Esophagus muscularis mucosa (tissue), 4 donors: ENCODE measurements around the gene EP400. TPM values are rescaled to one million over a fixed set of nuclear protein-coding genes. Genes with fewer than 3 reads are reported as not detected.

Source experiments
- DNase-seq: peaks from one replicate; pipeline ENCODE4 v3.0.0-alpha.2; 2017; ENCODE audit errors: extremely low spot score
- H3K27ac ChIP-seq, 4 donors: fragments of 200-600 bp; sonication (generic); replicated peaks in 1 of 4; 1 replicate in 3 of 4; 2 replicates in 1 of 4; pipeline ENCODE4 v1.5.1; 2016 to 2019; ENCODE audit warnings: mild to moderate bottlenecking in 1 of 4
- H3K27me3 ChIP-seq, 4 donors: fragments of 200-600 bp; sonication (generic); one replicate each; pipeline versions ENCODE4 v1.5.1 to v1.6.0; 2016 to 2019
- H3K36me3 ChIP-seq, 4 donors: fragments of 200-600 bp; sonication (generic); one replicate each; pipeline ENCODE4 v1.5.1; 2016 to 2019
- H3K4me1 ChIP-seq, 4 donors: fragments of 200-600 bp; sonication (generic); one replicate each; pipeline ENCODE4 v1.5.1; 2016 to 2019
- H3K4me3 ChIP-seq, 4 donors: fragments of 200-600 bp; sonication (generic); 1 replicate in 2 of 4; 2 replicates in 2 of 4; pipeline ENCODE4 v1.5.1; 2016 to 2019; ENCODE audit warnings: mild to moderate bottlenecking in 4 of 4, moderate library complexity in 1 of 4
- H3K9me3 ChIP-seq, 4 donors: fragments of 200-600 bp; sonication (generic); 1 replicate in 3 of 4; 2 replicates in 1 of 4; pipeline ENCODE4 v1.5.1; 2016 to 2019
- CTCF ChIP-seq, 3 experiments: fragments of 200-600 bp in 2 of 3; fragments of 450-650 bp in 1 of 3; sonication (generic) in 2 of 3; IDR thresholded peaks; one replicate each; pipeline ENCODE4 v1.5.1; 2017 to 2019; ENCODE audit warnings: antibody characterized with exemption in 3 of 3, mild to moderate bottlenecking in 2 of 3, moderate library complexity in 1 of 3
- EP300 ChIP-seq: sonication (generic); formaldehyde crosslinking; IDR thresholded peaks from one replicate; pipeline ENCODE4 v1.6.1; 2017; ENCODE audit warnings: antibody characterized with exemption
- POLR2A ChIP-seq: fragments of 450-650 bp; IDR thresholded peaks from one replicate; pipeline ENCODE4 v1.6.1; 2017; ENCODE audit warnings: antibody characterized with exemption, moderate library complexity, mild to moderate bottlenecking, low read depth
- POLR2AphosphoS5 ChIP-seq, 2 donors: sonication (generic); formaldehyde crosslinking; IDR thresholded peaks; one replicate each; pipeline ENCODE4 v1.6.1; 2017; ENCODE audit warnings: antibody characterized with exemption in 2 of 2
- WGBS: methylation state at CpG from one replicate; pipeline ENCODE4 v1.1.5; 2018; 5-methylcytosine and 5-hydroxymethylcytosine counted together
- intact Hi-C: fragments of 100-400 bp; cut with DNase I; formaldehyde crosslinking; loops from one replicate; pipeline ENCODE4 v1.15.1; 2023
- total RNA-seq, 4 donors: library from RNA; depleted of rRNA; stranded (reverse); fragments of >200 nt; gene quantifications; one replicate each; pipeline versions ENCODE4 v1.1.0 to v1.2.1, GENCODE V29; 2016

EP400 gene
- total RNA-seq, 4 donors from 2014 or later = 16.9 to 31.1 (median 22.4) TPM

- DNase-seq = no peak
- Histone ChIP-seq H3K36me3 (peaks cover 95 to 100% (median 98%) of the 10 kb centered on the region in 4 donors), H3K4me3 (no peak overlapping the region), H3K4me1 (no peaks in the 10 kb centered on the region), H3K27ac (no peak overlapping the region), H3K9me3 (no peaks in the 10 kb centered on the region), H3K27me3 (no peaks in the 10 kb centered on the region)
- WGBS = 84% methylated on average over 15 of the region's 26 CpGs
- TF ChIP-seq POLR2A (no peak), CTCF (IDR thresholded peaks at IDR 0.05) (no peak), POLR2AphosphoS5 (IDR thresholded peaks at IDR 0.05) (no peak)
- intact Hi-C loops = no loop called here
Measured at GRCh38 chr12:132029503-132030300, 80.0 kb downstream of the EP400 start.

- Histone ChIP-seq H3K27ac (no peak overlapping the region), H3K4me3 (no peak overlapping the region)
- 94% methylated on average over 11 of the region's 11 CpGs for WGBS
Measured at GRCh38 chr12:132030367-132031038, 80.8 kb downstream of the EP400 start.

GRCh38 chr12:132033627-132034026 lies 83.9 kb downstream of the EP400 start:
- no peaks in the 10 kb centered on the region for H3K27me3 ChIP-seq
- no peak for DNase-seq

More at GRCh38 chr12:132030367-132031038, 80.8 kb downstream of the EP400 start:
- H3K36me3 ChIP-seq = peaks cover 91 to 100% (median 98%) of the 10 kb centered on the region in 4 donors
- TF ChIP-seq POLR2AphosphoS5 (IDR thresholded peaks at IDR 0.05) (no peak), CTCF (IDR thresholded peaks at IDR 0.05) (no peak), EP300 (no peak), POLR2A (no peak)
- H3K9me3 ChIP-seq = no peaks in the 10 kb centered on the region
- H3K27me3 ChIP-seq = no peaks in the 10 kb centered on the region
- DNase-seq = no peak
- intact Hi-C loops = no loop called here
- no peaks in the 10 kb centered on the region for H3K4me1 ChIP-seq

GRCh38 chr12:132036063-132036683 lies 86.4 kb downstream of the EP400 start:
- intact Hi-C loops = no loop called here
- Histone ChIP-seq H3K27ac (no peak overlapping the region), H3K4me1 (no peaks in the 10 kb centered on the region), H3K9me3 (no peaks in the 10 kb centered on the region), H3K27me3 (no peaks in the 10 kb centered on the region), H3K4me3 (no peak overlapping the region), H3K36me3 (peaks cover 65 to 97% (median 95%) of the 10 kb centered on the region in 4 donors)
- no peak for DNase-seq
- TF ChIP-seq CTCF (IDR thresholded peaks at IDR 0.05) = no peak
- TF ChIP-seq POLR2AphosphoS5 (IDR thresholded peaks at IDR 0.05) = no peak
- TF ChIP-seq POLR2A = no peak
- no peak for TF ChIP-seq EP300
- WGBS = 93% methylated on average over 31 of the region's 31 CpGs

More at GRCh38 chr12:132033627-132034026, 83.9 kb downstream of the EP400 start:
- TF ChIP-seq EP300 (no peak), CTCF (IDR thresholded peaks at IDR 0.05) (no peak), POLR2A (no peak), POLR2AphosphoS5 (IDR thresholded peaks at IDR 0.05) (no peak)
- peaks cover 81 to 100% (median 97%) of the 10 kb centered on the region in 4 donors for H3K36me3 ChIP-seq
- H3K4me3 ChIP-seq = no peak overlapping the region
- no peaks in the 10 kb centered on the region for H3K4me1 ChIP-seq
- intact Hi-C loops = no loop called here
- WGBS = 91% methylated on average over 5 of the region's 5 CpGs
- H3K9me3 ChIP-seq = no peaks in the 10 kb centered on the region
- no peak overlapping the region for H3K27ac ChIP-seq
